Liver (tissue), 9 donors: ENCODE data around the gene SETBP1. TPM values are rescaled to one million over a fixed set of nuclear protein-coding genes. Genes with fewer than 3 reads are reported as not detected.

ENCODE experiments used
- DNase-seq: peaks from one replicate; pipeline ENCODE4 v3.0.0-alpha.2; 2017; ENCODE audit warnings: low spot score
- H3K27ac ChIP-seq, 2 donors: one replicate each; pipeline ENCODE4 v1.7.0; 2013; ENCODE audit warnings: inconsistent platforms in 2 of 2, low read length in 2 of 2, control low read depth in 1 of 2, low read depth in 1 of 2, mild to moderate bottlenecking in 1 of 2
- H3K27me3 ChIP-seq, 4 donors: one replicate each; pipeline versions ENCODE4 v1.6.1 to v1.7.0; 2013; ENCODE audit warnings: low read length in 3 of 4, inconsistent platforms in 1 of 4, mild to moderate bottlenecking in 1 of 4, moderate library complexity in 1 of 4; ENCODE audit not compliant: control insufficient read depth in 4 of 4, insufficient read depth in 4 of 4
- H3K36me3 ChIP-seq, 4 donors: one replicate each; pipeline versions ENCODE4 v1.6.1 to v1.7.0; 2013; ENCODE audit warnings: low read length in 3 of 4, mild to moderate bottlenecking in 3 of 4, low read depth in 1 of 4, moderate library complexity in 1 of 4; ENCODE audit not compliant: control insufficient read depth in 4 of 4, insufficient read depth in 3 of 4
- H3K4me1 ChIP-seq, 4 donors: one replicate each; pipeline versions ENCODE4 v1.6.1 to v1.7.0; 2013; ENCODE audit warnings: low read length in 3 of 4, mild to moderate bottlenecking in 3 of 4, moderate library complexity in 1 of 4; ENCODE audit not compliant: control insufficient read depth in 4 of 4, insufficient read depth in 4 of 4
- H3K4me3 ChIP-seq, 3 donors: one replicate each; pipeline versions ENCODE4 v1.6.1 to v1.7.0; 2013; ENCODE audit warnings: low read length in 3 of 3, control low read depth in 1 of 3, low read depth in 1 of 3, mild to moderate bottlenecking in 1 of 3
- H3K9ac ChIP-seq, 2 donors: one replicate each; pipeline ENCODE4 v1.7.0; 2013; ENCODE audit warnings: low read length in 2 of 2, mild to moderate bottlenecking in 2 of 2, moderate library complexity in 2 of 2, control low read depth in 1 of 2, low read depth in 1 of 2
- H3K9me3 ChIP-seq, 4 donors: one replicate each; pipeline versions ENCODE4 v1.6.1 to v1.7.0; 2013; ENCODE audit warnings: low read length in 3 of 4; ENCODE audit not compliant: control insufficient read depth in 4 of 4
- EGR1 ChIP-seq, 2 donors: IDR thresholded peaks; 2 replicates each; pipeline ENCODE4 v1.6.1; 2016 to 2018; ENCODE audit warnings: antibody characterized with exemption in 2 of 2, low read depth in 2 of 2
- FOXA1 ChIP-seq: IDR thresholded peaks from 2 replicates; pipeline ENCODE4 v1.6.1; 2016; ENCODE audit warnings: antibody characterized with exemption
- FOXA2 ChIP-seq: IDR thresholded peaks from 2 replicates; pipeline ENCODE4 v1.6.1; 2016; ENCODE audit warnings: antibody characterized with exemption
- GABPA ChIP-seq, 2 donors: IDR thresholded peaks in 1 of 2; conservative IDR thresholded peaks in 1 of 2; 2 replicates each; pipeline ENCODE4 v1.6.1; 2016; ENCODE audit warnings: antibody characterized with exemption in 2 of 2, mild to moderate bottlenecking in 1 of 2, moderate library complexity in 1 of 2
- HNF4A ChIP-seq, 2 donors: conservative IDR thresholded peaks; 2 replicates each; pipeline ENCODE4 v1.6.1; 2016; ENCODE audit warnings: antibody characterized with exemption in 2 of 2, mild to moderate bottlenecking in 2 of 2
- HNF4G ChIP-seq: IDR thresholded peaks from 2 replicates; pipeline ENCODE4 v1.6.1; 2016; ENCODE audit warnings: antibody characterized with exemption
- JUND ChIP-seq, 2 donors: IDR thresholded peaks; 2 replicates each; pipeline ENCODE4 v1.6.1; 2016; ENCODE audit warnings: antibody characterized with exemption in 2 of 2
- NR2F2 ChIP-seq: IDR thresholded peaks from 2 replicates; pipeline ENCODE4 v1.6.1; 2016; ENCODE audit warnings: antibody characterized with exemption
- RAD21 ChIP-seq, 2 donors: IDR thresholded peaks; 2 replicates each; pipeline ENCODE4 v1.6.1; 2016; ENCODE audit warnings: antibody characterized with exemption in 2 of 2, mild to moderate bottlenecking in 2 of 2
- RXRA ChIP-seq, 2 donors: IDR thresholded peaks; 2 replicates each; pipeline ENCODE4 v1.6.1; 2017 to 2018; ENCODE audit warnings: antibody characterized with exemption in 2 of 2, mild to moderate bottlenecking in 1 of 2
- SP1 ChIP-seq: IDR thresholded peaks from 2 replicates; pipeline ENCODE4 v1.6.1; 2018; ENCODE audit warnings: antibody characterized with exemption, mild to moderate bottlenecking
- TAF1 ChIP-seq: conservative IDR thresholded peaks from 2 replicates; pipeline ENCODE4 v1.6.1; 2016; ENCODE audit warnings: antibody characterized with exemption, mild to moderate bottlenecking
- YY1 ChIP-seq: IDR thresholded peaks from 2 replicates; pipeline ENCODE4 v1.6.1; 2016; ENCODE audit warnings: antibody characterized with exemption, mild to moderate bottlenecking
- polyA plus RNA-seq, 2 donors: library from polyadenylated mRNA; stranded (reverse) in 1 of 2; unstranded in 1 of 2; fragments of 200-250 nt in 1 of 2; fragments of >200 nt in 1 of 2; fragmentation: Nextera tagmentation in 1 of 2; extraction: Ambion mirVana in 1 of 2; gene quantifications; one replicate each; pipeline versions ENCODE4 v1.2.1 to v1.2.3, GENCODE V29; 2013 to 2015
- total RNA-seq, 2 donors: library from RNA; depleted of rRNA; stranded (reverse); fragments of >200 nt; gene quantifications; one replicate each; pipeline ENCODE4 v1.2.3, GENCODE V29; 2014
- TF ChIP-seq, protein P1 (sequence below): IDR thresholded peaks from 2 replicates; pipeline ENCODE4 v1.6.1; 2016; ENCODE audit warnings: antibody characterized with exemption, mild to moderate bottlenecking
- TF ChIP-seq, protein P2 (sequence below): IDR thresholded peaks from 2 replicates; pipeline ENCODE4 v1.6.1; 2016; ENCODE audit warnings: antibody characterized with exemption
- TF ChIP-seq, protein P3 (sequence below): IDR thresholded peaks from 2 replicates; pipeline ENCODE4 v1.6.1; 2016; ENCODE audit warnings: antibody characterized with exemption
- TF ChIP-seq, protein P4 (sequence below): IDR thresholded peaks from 2 replicates; pipeline ENCODE4 v1.6.1; 2016; ENCODE audit warnings: antibody characterized with exemption
- TF ChIP-seq, protein P5 (sequence below): fragments of 150-350 bp; IDR thresholded peaks from 2 replicates; pipeline ENCODE4 v1.5.1; 2017; ENCODE audit warnings: improper control_type of control experiment, low read depth, low read length; ENCODE audit not compliant: missing input control
- donor health status: healthy.
- donor health status: healthy.
- donor health status: healthy.
- donor health status: healthy.
- donor health status: healthy.

SETBP1 gene
- total and polyA plus RNA-seq, 4 donors = 2.5 to 15.8 (median 4.7) TPM

DNA sequence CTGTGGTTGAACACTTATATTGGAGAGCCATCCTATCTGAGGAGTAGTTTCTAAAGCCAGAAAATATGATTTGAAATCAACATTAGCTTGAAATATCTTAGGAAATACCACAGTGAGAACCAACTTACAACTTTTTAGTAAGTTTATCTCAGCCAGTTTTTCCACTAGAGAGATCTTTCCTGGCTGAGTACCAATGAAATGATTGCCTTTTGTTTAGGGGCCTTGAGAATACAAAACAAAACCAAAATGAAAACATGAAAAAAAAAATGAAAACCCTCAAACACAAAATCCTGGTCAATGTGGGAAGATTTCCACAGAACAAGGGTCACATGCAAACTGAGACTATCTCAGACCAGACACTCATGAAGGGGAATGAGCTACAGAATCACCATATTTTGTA is 429.0 kb downstream of the SETBP1 start:
- Histone ChIP-seq H3K9ac (no peak overlapping the region), H3K27me3 (peaks cover 0 to 2% (median 0%) of the 10 kb centered on the region in 4 donors)
- DNase-seq = no peak

More for the DNA sequence above, 429.0 kb downstream of the SETBP1 start:
- no peak overlapping the region for H3K4me3 ChIP-seq
- TF ChIP-seq FOXA2 (no peak), HNF4G (no peak), NR2F2 (no peak), SP1 (no peak), GABPA (IDR thresholded peaks at IDR 0.05 in 1 of 2, conservative IDR thresholded peaks at IDR 0.05 in 1 of 2) (no peak), YY1 (no peak), RAD21 (IDR thresholded peaks at IDR 0.05) (no peak), FOXA1 (no peak), TAF1 (no peak), JUND (IDR thresholded peaks at IDR 0.05) (no peak), EGR1 (IDR thresholded peaks at IDR 0.05; ENCODE audit: low read depth in 2 of 2) (no peak), RXRA (IDR thresholded peaks at IDR 0.05) (no peak), HNF4A (conservative IDR thresholded peaks at IDR 0.05) (no peak)
- TF ChIP-seq, protein P1, sequence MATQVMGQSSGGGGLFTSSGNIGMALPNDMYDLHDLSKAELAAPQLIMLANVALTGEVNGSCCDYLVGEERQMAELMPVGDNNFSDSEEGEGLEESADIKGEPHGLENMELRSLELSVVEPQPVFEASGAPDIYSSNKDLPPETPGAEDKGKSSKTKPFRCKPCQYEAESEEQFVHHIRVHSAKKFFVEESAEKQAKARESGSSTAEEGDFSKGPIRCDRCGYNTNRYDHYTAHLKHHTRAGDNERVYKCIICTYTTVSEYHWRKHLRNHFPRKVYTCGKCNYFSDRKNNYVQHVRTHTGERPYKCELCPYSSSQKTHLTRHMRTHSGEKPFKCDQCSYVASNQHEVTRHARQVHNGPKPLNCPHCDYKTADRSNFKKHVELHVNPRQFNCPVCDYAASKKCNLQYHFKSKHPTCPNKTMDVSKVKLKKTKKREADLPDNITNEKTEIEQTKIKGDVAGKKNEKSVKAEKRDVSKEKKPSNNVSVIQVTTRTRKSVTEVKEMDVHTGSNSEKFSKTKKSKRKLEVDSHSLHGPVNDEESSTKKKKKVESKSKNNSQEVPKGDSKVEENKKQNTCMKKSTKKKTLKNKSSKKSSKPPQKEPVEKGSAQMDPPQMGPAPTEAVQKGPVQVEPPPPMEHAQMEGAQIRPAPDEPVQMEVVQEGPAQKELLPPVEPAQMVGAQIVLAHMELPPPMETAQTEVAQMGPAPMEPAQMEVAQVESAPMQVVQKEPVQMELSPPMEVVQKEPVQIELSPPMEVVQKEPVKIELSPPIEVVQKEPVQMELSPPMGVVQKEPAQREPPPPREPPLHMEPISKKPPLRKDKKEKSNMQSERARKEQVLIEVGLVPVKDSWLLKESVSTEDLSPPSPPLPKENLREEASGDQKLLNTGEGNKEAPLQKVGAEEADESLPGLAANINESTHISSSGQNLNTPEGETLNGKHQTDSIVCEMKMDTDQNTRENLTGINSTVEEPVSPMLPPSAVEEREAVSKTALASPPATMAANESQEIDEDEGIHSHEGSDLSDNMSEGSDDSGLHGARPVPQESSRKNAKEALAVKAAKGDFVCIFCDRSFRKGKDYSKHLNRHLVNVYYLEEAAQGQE = no peak
- TF ChIP-seq, protein P2, sequence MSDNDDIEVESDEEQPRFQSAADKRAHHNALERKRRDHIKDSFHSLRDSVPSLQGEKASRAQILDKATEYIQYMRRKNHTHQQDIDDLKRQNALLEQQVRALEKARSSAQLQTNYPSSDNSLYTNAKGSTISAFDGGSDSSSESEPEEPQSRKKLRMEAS = no peak
- TF ChIP-seq, protein P3, sequence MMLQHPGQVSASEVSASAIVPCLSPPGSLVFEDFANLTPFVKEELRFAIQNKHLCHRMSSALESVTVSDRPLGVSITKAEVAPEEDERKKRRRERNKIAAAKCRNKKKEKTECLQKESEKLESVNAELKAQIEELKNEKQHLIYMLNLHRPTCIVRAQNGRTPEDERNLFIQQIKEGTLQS = no peak
- TF ChIP-seq, protein P4, sequence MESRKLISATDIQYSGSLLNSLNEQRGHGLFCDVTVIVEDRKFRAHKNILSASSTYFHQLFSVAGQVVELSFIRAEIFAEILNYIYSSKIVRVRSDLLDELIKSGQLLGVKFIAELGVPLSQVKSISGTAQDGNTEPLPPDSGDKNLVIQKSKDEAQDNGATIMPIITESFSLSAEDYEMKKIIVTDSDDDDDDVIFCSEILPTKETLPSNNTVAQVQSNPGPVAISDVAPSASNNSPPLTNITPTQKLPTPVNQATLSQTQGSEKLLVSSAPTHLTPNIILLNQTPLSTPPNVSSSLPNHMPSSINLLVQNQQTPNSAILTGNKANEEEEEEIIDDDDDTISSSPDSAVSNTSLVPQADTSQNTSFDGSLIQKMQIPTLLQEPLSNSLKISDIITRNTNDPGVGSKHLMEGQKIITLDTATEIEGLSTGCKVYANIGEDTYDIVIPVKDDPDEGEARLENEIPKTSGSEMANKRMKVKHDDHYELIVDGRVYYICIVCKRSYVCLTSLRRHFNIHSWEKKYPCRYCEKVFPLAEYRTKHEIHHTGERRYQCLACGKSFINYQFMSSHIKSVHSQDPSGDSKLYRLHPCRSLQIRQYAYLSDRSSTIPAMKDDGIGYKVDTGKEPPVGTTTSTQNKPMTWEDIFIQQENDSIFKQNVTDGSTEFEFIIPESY = no peak
- TF ChIP-seq, protein P5, sequence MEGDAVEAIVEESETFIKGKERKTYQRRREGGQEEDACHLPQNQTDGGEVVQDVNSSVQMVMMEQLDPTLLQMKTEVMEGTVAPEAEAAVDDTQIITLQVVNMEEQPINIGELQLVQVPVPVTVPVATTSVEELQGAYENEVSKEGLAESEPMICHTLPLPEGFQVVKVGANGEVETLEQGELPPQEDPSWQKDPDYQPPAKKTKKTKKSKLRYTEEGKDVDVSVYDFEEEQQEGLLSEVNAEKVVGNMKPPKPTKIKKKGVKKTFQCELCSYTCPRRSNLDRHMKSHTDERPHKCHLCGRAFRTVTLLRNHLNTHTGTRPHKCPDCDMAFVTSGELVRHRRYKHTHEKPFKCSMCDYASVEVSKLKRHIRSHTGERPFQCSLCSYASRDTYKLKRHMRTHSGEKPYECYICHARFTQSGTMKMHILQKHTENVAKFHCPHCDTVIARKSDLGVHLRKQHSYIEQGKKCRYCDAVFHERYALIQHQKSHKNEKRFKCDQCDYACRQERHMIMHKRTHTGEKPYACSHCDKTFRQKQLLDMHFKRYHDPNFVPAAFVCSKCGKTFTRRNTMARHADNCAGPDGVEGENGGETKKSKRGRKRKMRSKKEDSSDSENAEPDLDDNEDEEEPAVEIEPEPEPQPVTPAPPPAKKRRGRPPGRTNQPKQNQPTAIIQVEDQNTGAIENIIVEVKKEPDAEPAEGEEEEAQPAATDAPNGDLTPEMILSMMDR = no peak
- no peaks in the 10 kb centered on the region for H3K36me3 ChIP-seq
- no peaks in the 10 kb centered on the region for H3K9me3 ChIP-seq
- no peaks in the 10 kb centered on the region for H3K4me1 ChIP-seq
- H3K27ac ChIP-seq = no peak overlapping the region
